Common myeloid progenitor, CD34-positive (primary cell): ENCODE measurements around the gene DBI.

Source experiments
- CTCF ChIA-PET: fragments of 350-600 bp; sonication (Branson Sonifier 250); formaldehyde crosslinking; loops from one replicate; lab custom pipeline; 2021; ENCODE audit warnings: antibody characterized with exemption; lab: Charles Lee
- POLR2A ChIA-PET: fragments of 350-600 bp; sonication (Branson Sonifier 250); formaldehyde crosslinking; loops from one replicate; lab custom pipeline; 2021; ENCODE audit warnings: antibody characterized with exemption; lab: Charles Lee
- DNase-seq, 3 donors: peaks; one replicate each; pipeline versions ENCODE4 v3.0.0 to v3.0.0-alpha.2; 2013
- H3K27ac ChIP-seq, 2 experiments: 1 replicate in 1 of 2; 2 replicates in 1 of 2; pipeline ENCODE4 v1.7.0; 2013; ENCODE audit warnings: inconsistent platforms in 2 of 2, low read length in 2 of 2, mild to moderate bottlenecking in 2 of 2, low read depth in 1 of 2, moderate library complexity in 1 of 2; ENCODE audit not compliant: severe bottlenecking in 2 of 2, insufficient read depth in 1 of 2, poor library complexity in 1 of 2
- H3K27me3 ChIP-seq, 5 experiments: replicated peaks in 2 of 5; 1 replicate in 3 of 5; 2 replicates in 2 of 5; pipeline versions ENCODE4 v1.6.1 to v1.7.0; 2013; ENCODE audit warnings: low read length in 4 of 5, mild to moderate bottlenecking in 2 of 5, moderate library complexity in 2 of 5, inconsistent platforms in 1 of 5; ENCODE audit not compliant: insufficient read depth in 5 of 5, control insufficient read depth in 4 of 5
- H3K36me3 ChIP-seq, 4 experiments: 1 replicate in 2 of 4; 2 replicates in 2 of 4; pipeline versions ENCODE4 v1.6.1 to v1.7.0; 2013; ENCODE audit warnings: low read length in 3 of 4, control low read depth in 1 of 4, mild to moderate bottlenecking in 1 of 4; ENCODE audit not compliant: control insufficient read depth in 4 of 4, insufficient read depth in 4 of 4
- H3K4me1 ChIP-seq, 4 experiments: 1 replicate in 3 of 4; 2 replicates in 1 of 4; pipeline versions ENCODE4 v1.6.1 to v1.7.1; 2013; ENCODE audit warnings: low read length in 3 of 4, mild to moderate bottlenecking in 3 of 4, control low read depth in 1 of 4, inconsistent platforms in 1 of 4, moderate library complexity in 1 of 4; ENCODE audit not compliant: control insufficient read depth in 4 of 4, insufficient read depth in 4 of 4; ENCODE audit errors: control extremely low read depth in 1 of 4
- H3K4me3 ChIP-seq, 7 experiments: 1 replicate in 4 of 7; 2 replicates in 3 of 7; pipeline versions ENCODE4 v1.5.1 to v1.7.0; 2013; ENCODE audit warnings: mild to moderate bottlenecking in 7 of 7, low read length in 6 of 7, moderate library complexity in 6 of 7, inconsistent platforms in 2 of 7, low read depth in 2 of 7, control low read depth in 1 of 7; ENCODE audit not compliant: insufficient read depth in 4 of 7, control insufficient read depth in 1 of 7; ENCODE audit errors: extremely low read depth in 1 of 7
- H3K9me3 ChIP-seq, 5 experiments: 1 replicate in 4 of 5; 2 replicates in 1 of 5; pipeline versions ENCODE4 v1.6.1 to v1.7.1; 2013; ENCODE audit warnings: low read length in 4 of 5, mild to moderate bottlenecking in 2 of 5, inconsistent platforms in 1 of 5, low read depth in 1 of 5, moderate library complexity in 1 of 5; ENCODE audit not compliant: control insufficient read depth in 4 of 5, insufficient read depth in 2 of 5; ENCODE audit errors: control extremely low read depth in 1 of 5
- WGBS: methylation state at CpG from one replicate; pipeline ENCODE4 v1.1.5; 2013; ENCODE audit not compliant: insufficient coverage; 5-methylcytosine and 5-hydroxymethylcytosine counted together

Gene DBI

GRCh38 chr2:119407430-119408220 lies 40.8 kb downstream of the DBI start:
- POLR2A ChIA-PET, result no interaction called here
- CTCF ChIA-PET, result interaction anchor here (1.2 to 3.5 kb wide), 6 partner anchors 20 to 74 kb away, joined by 3 to 18 read pairs (median 5); no protein-coding TSS in a partner anchor

GRCh38 chr2:119408221-119408619 lies 41.4 kb downstream of the DBI start:
- DNase-seq, result no peak
- Histone ChIP-seq H3K27ac (no peak overlapping the region), H3K27me3 (no peaks in the 10 kb centered on the region), H3K9me3 (no peaks in the 10 kb centered on the region), H3K4me1 (no peaks in the 10 kb centered on the region), H3K4me3 (no peak overlapping the region), H3K36me3 (no peaks in the 10 kb centered on the region)
- CTCF ChIA-PET, result interaction anchor here (0.7 to 2.5 kb wide), 7 partner anchors 54 to 1341 kb away, joined by 3 to 18 read pairs (median 4); no protein-coding TSS in a partner anchor
- POLR2A ChIA-PET, result no interaction called here
- WGBS, result 88% methylated on average over 4 of the region's 5 CpGs

More at GRCh38 chr2:119407430-119408220, 40.8 kb downstream of the DBI start:
- no peak overlapping the region for H3K4me3 ChIP-seq
- no peaks in the 10 kb centered on the region for H3K27me3 ChIP-seq
- H3K9me3 ChIP-seq, result no peaks in the 10 kb centered on the region
- H3K27ac ChIP-seq, result no peak overlapping the region
- H3K36me3 ChIP-seq, result no peaks in the 10 kb centered on the region
- peak; percentile 63 to 76 (median 70) for DNase-seq
- H3K4me1 ChIP-seq, result no peaks in the 10 kb centered on the region
- 100% methylated on average over 3 of the region's 7 CpGs for WGBS

- POLR2A ChIA-PET, result no interaction called here
- 96% methylated on average over 4 of the region's 4 CpGs for WGBS
These were observed 42.7 kb downstream of the DBI start for GRCh38 chr2:119409506-119409905.

GRCh38 chr2:119414894-119415293 lies 48.1 kb downstream of the DBI start:
- CTCF ChIA-PET, result interaction anchor here (0.8 kb wide), 1 partner anchor 24 kb away, joined by 3 read pairs; no protein-coding TSS in a partner anchor
- no peaks in the 10 kb centered on the region for H3K27me3 ChIP-seq

More at GRCh38 chr2:119409506-119409905, 42.7 kb downstream of the DBI start:
- CTCF ChIA-PET, result interaction anchor here (1.0 to 2.5 kb wide), 3 partner anchors 32 to 67 kb away, joined by 3 to 18 read pairs (median 5); no protein-coding TSS in a partner anchor
- DNase-seq, result no peak
- no peak overlapping the region for H3K27ac ChIP-seq
- H3K4me1 ChIP-seq, result peaks cover 0 to 4% (median 0%) of the 10 kb centered on the region in 4 experiments
- no peak overlapping the region for H3K4me3 ChIP-seq
- H3K27me3 ChIP-seq, result no peaks in the 10 kb centered on the region
- H3K9me3 ChIP-seq, result peaks cover 0 to 3% (median 0%) of the 10 kb centered on the region in 5 experiments
- no peaks in the 10 kb centered on the region for H3K36me3 ChIP-seq

GRCh38 chr2:119415630-119416029 lies 48.9 kb downstream of the DBI start:
- no peak for DNase-seq
- ChIA-PET POLR2A (no interaction called here), CTCF (interaction anchor here (2.1 kb wide), 1 partner anchor 61 kb away, joined by 5 read pairs; no protein-coding TSS in a partner anchor)

More at GRCh38 chr2:119414894-119415293, 48.1 kb downstream of the DBI start:
- H3K9me3 ChIP-seq, result peaks cover 0 to 3% (median 0%) of the 10 kb centered on the region in 5 experiments
- POLR2A ChIA-PET, result no interaction called here
- no peak overlapping the region for H3K4me3 ChIP-seq
- H3K27ac ChIP-seq, result no peak overlapping the region
- no peaks in the 10 kb centered on the region for H3K36me3 ChIP-seq
- H3K4me1 ChIP-seq, result peaks cover 0 to 14% (median 0%) of the 10 kb centered on the region in 4 experiments
- peak in 1 of 3 donors; percentile 8 for DNase-seq
- no CpG with 5 or more reads among the region's 3 CpGs for WGBS

GRCh38 chr2:119416299-119416923 lies 49.6 kb downstream of the DBI start:
- Histone ChIP-seq H3K27me3 (no peaks in the 10 kb centered on the region), H3K4me3 (no peak overlapping the region), H3K9me3 (peaks cover 0 to 8% (median 3%) of the 10 kb centered on the region in 5 experiments), H3K36me3 (no peaks in the 10 kb centered on the region), H3K4me1 (peaks cover 0 to 14% (median 0%) of the 10 kb centered on the region in 4 experiments), H3K27ac (no peak overlapping the region)
- 100% methylated on average over 2 of the region's 4 CpGs for WGBS
- DNase-seq, result no peak
- POLR2A ChIA-PET, result no interaction called here
- CTCF ChIA-PET, result interaction anchor here (0.9 to 2.1 kb wide), 2 partner anchors 10 to 60 kb away, joined by 3 to 5 read pairs; no protein-coding TSS in a partner anchor

More at GRCh38 chr2:119415630-119416029, 48.9 kb downstream of the DBI start:
- no CpG with 5 or more reads among the region's 1 CpG for WGBS
- Histone ChIP-seq H3K4me3 (no peak overlapping the region), H3K36me3 (no peaks in the 10 kb centered on the region), H3K9me3 (peaks cover 0 to 3% (median 0%) of the 10 kb centered on the region in 5 experiments), H3K27ac (no peak overlapping the region), H3K4me1 (peaks cover 0 to 14% (median 0%) of the 10 kb centered on the region in 4 experiments), H3K27me3 (no peaks in the 10 kb centered on the region)
